Gastroesophageal sphincter (tissue), 3 donors: ENCODE data around the gene SHANK3.

Experiments used
- POLR2A ChIP-seq, 2 donors: fragments of 450-650 bp; IDR thresholded peaks; one replicate each; pipeline ENCODE4 v1.6.1; 2017; ENCODE audit warnings: antibody characterized with exemption in 2 of 2, mild to moderate bottlenecking in 2 of 2, moderate library complexity in 1 of 2
- TF ChIP-seq, protein P1 (sequence below), 4 experiments: fragments of 200-600 bp in 2 of 4; fragments of 450-650 bp in 2 of 4; sonication (generic) in 1 of 4; IDR thresholded peaks; one replicate each; pipeline ENCODE4 v1.5.1; 2017 to 2019; ENCODE audit warnings: antibody characterized with exemption in 4 of 4, mild to moderate bottlenecking in 2 of 4, moderate library complexity in 2 of 4

DNA sequence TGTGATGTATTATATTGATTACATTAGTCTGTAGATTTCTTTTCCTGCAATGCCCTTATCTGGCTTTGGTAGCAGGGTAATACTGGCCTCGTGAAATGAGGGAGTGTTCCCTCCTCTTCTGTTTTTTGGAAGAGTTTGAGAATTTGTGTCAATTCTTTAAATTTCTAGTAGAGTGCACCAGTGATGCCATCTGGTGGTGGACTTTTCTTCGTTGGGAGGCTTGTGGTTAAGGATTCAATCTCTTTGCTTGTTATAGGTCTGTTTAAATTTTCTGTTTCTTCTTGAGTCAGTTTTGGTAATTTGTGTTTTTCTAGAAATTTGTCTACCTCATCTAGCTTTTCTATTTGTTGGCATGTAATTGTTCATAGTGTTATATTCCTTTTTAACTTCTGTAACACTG lies 18.9 kb downstream of the SHANK3 start:
- TF ChIP-seq, protein P1, sequence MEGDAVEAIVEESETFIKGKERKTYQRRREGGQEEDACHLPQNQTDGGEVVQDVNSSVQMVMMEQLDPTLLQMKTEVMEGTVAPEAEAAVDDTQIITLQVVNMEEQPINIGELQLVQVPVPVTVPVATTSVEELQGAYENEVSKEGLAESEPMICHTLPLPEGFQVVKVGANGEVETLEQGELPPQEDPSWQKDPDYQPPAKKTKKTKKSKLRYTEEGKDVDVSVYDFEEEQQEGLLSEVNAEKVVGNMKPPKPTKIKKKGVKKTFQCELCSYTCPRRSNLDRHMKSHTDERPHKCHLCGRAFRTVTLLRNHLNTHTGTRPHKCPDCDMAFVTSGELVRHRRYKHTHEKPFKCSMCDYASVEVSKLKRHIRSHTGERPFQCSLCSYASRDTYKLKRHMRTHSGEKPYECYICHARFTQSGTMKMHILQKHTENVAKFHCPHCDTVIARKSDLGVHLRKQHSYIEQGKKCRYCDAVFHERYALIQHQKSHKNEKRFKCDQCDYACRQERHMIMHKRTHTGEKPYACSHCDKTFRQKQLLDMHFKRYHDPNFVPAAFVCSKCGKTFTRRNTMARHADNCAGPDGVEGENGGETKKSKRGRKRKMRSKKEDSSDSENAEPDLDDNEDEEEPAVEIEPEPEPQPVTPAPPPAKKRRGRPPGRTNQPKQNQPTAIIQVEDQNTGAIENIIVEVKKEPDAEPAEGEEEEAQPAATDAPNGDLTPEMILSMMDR (IDR thresholded peaks at IDR 0.05): peak in 1 of 4 experiments; percentile 7
- no peak for TF ChIP-seq POLR2A (IDR thresholded peaks at IDR 0.05)
